ENCODE data around the gene LCN10. TPM values are rescaled to one million over a fixed set of nuclear protein-coding genes. Genes with fewer than 3 reads are reported as not detected.

LCN10 gene
- total RNA-seq, 1 experiment from 2014 or later = 1.5 TPM

GRCh38 chr9:136696502-136696901, 46.2 kb downstream of the LCN10 start:
- Histone ChIP-seq H2BK5ac (ENCODE audit: insufficient read length, low read length) (no peak overlapping the region), H2BK12ac (ENCODE audit: insufficient read length, low read depth, low read length) (no peak overlapping the region), H3K14ac (ENCODE audit: insufficient read depth, low read length) (no peak overlapping the region), H2BK120ac (ENCODE audit: low read depth, low read length, poor library complexity, severe bottlenecking) (no peak overlapping the region), H4K20me1 (ENCODE audit: control insufficient read depth, insufficient read depth, insufficient read length) (no peaks in the 10 kb centered on the region), H3K79me1 (ENCODE audit: insufficient read depth, low read depth, low read length, poor library complexity, severe bottlenecking) (no peaks in the 10 kb centered on the region), H3K4ac (ENCODE audit: low read depth, low read length) (no peak overlapping the region), H3K27ac (ENCODE audit: insufficient read length, low read depth, low read length) (no peak overlapping the region), H4K5ac (ENCODE audit: insufficient read length, low read depth, low read length) (no peak overlapping the region), H3K9me3 (ENCODE audit: control insufficient read depth, low read depth, low read length) (no peaks in the 10 kb centered on the region), H2AFZ (ENCODE audit: low read length) (no peak overlapping the region), H4K91ac (ENCODE audit: insufficient read length, low read depth, low read length) (no peak overlapping the region), H3K9ac (ENCODE audit: extremely low read depth, insufficient read length, low read length) (no peak overlapping the region), H3K23ac (ENCODE audit: insufficient read length, low read depth, low read length) (no peak overlapping the region), H3K56ac (ENCODE audit: insufficient read length, low read depth, low read length) (no peak overlapping the region), H3K27me3 (ENCODE audit: insufficient read depth, low read length) (no peaks in the 10 kb centered on the region), H3K23me2 (ENCODE audit: insufficient read length, low read depth, low read length, poor library complexity, severe bottlenecking) (no peaks in the 10 kb centered on the region), H2BK15ac (ENCODE audit: low read depth, low read length) (no peak overlapping the region), H3K4me2 (ENCODE audit: insufficient read depth, insufficient read length, low read length) (no peak overlapping the region), H3K18ac (ENCODE audit: insufficient read length, low read depth, low read length) (peak overlapping the region; percentile 25), H3K4me1 (ENCODE audit: insufficient read depth, low read length) (no peaks in the 10 kb centered on the region), H2BK20ac (ENCODE audit: low read depth, low read length, poor library complexity, severe bottlenecking) (no peak overlapping the region), H3K79me2 (ENCODE audit: insufficient read depth, low read length) (no peaks in the 10 kb centered on the region), H4K8ac (replicated peaks; ENCODE audit: insufficient read length, low read depth, low read length) (no peak overlapping the region), H3T11ph (ENCODE audit: low read length) (no peak overlapping the region), H2AK5ac (ENCODE audit: insufficient read length, low read length) (no peak overlapping the region)
- Mint-ChIP-seq H3K9me3 (no peaks in the 10 kb centered on the region; a peak in 1 of 5 replicates), H3K4me3 (no peak overlapping the region), H3K36me3 (ENCODE audit: insufficient read depth in 1 of 3, low read depth in 3 of 3) (no peaks in the 10 kb centered on the region), H3K27me3 (ENCODE audit: low read depth) (peaks cover 29% of the 10 kb centered on the region), H3K4me1 (peaks cover 5 to 23% of the 10 kb centered on the region in 2 experiments), H3K27ac (no peak overlapping the region)
- WGBS (ENCODE audit: extremely low coverage, insufficient read length, low lambda C conversion rate) = no CpG with 5 or more reads among the region's 9 CpGs
- no peak for TF ChIP-seq CTCF (conservative IDR thresholded peaks at IDR 0.05)
- no peak for DNase-seq
